Uterus (tissue), 2 donors: ENCODE data around the gene KIF5A.

ENCODE experiments used
- CTCF ChIP-seq, 4 experiments: fragments of 200-600 bp in 2 of 4; fragments of 450-650 bp in 2 of 4; sonication (generic) in 2 of 4; IDR thresholded peaks; one replicate each; pipeline ENCODE4 v1.5.1; 2016 to 2019; ENCODE audit warnings: antibody characterized with exemption in 4 of 4, mild to moderate bottlenecking in 2 of 4, moderate library complexity in 1 of 4
- POLR2A ChIP-seq, 2 donors: fragments of 450-650 bp; IDR thresholded peaks; one replicate each; pipeline ENCODE4 v1.6.1; 2016; ENCODE audit warnings: antibody characterized with exemption in 2 of 2, mild to moderate bottlenecking in 1 of 2, moderate library complexity in 1 of 2

- TF ChIP-seq CTCF (IDR thresholded peaks at IDR 0.05) (no peak), POLR2A (IDR thresholded peaks at IDR 0.05) (no peak)
Measured at GRCh38 chr12:57605811-57606311, 56.0 kb downstream of the KIF5A start.
